H1 (cell line): ENCODE results near the gene EHD4. TPM values are rescaled to one million over a fixed set of nuclear protein-coding genes. Genes with fewer than 3 reads are reported as not detected.

Experiments used
- CTCF ChIA-PET: fragments of 300-600 bp; sonication (Branson Sonifier 250); formaldehyde crosslinking; loops from one replicate; lab custom pipeline; 2021; ENCODE audit not compliant: partially characterized antibody; lab: Charles Lee
- POLR2A ChIA-PET: fragments of 300-600 bp; sonication (Branson Sonifier 250); formaldehyde crosslinking; loops from one replicate; lab custom pipeline; 2021; ENCODE audit warnings: inconsistent platforms; ENCODE audit not compliant: partially characterized antibody; lab: Charles Lee
- DNase-seq, 2 experiments: peaks; one replicate each; pipeline versions ENCODE4 v3.0.0 to v3.0.0-alpha.2; 2010 to 2022; ENCODE audit warnings: low spot score in 2 of 2, low read depth in 1 of 2, mixed read lengths in 1 of 2
- FAIRE-seq: peaks from 2 replicates; lab custom pipeline; 2011; peaks lifted over from hg19 to GRCh38; lab: Jason Lieb, UNC
- H2AFZ ChIP-seq: 2 replicates; pipeline ENCODE4 v1.8.1; 2012; ENCODE audit warnings: low read length, inconsistent platforms
- H2AK5ac ChIP-seq: 2 replicates; pipeline ENCODE4 v1.6.1; 2013; ENCODE audit warnings: low read depth, low read length
- H2BK120ac ChIP-seq: replicated peaks from 2 replicates; pipeline ENCODE3; 2013; ENCODE audit warnings: low read depth, low read length, inconsistent platforms
- H2BK12ac ChIP-seq: 2 replicates; pipeline ENCODE4 v1.6.1; 2013; ENCODE audit warnings: low read depth, low read length
- H2BK15ac ChIP-seq: 2 replicates; pipeline ENCODE4 v1.6.1; 2013; ENCODE audit warnings: low read length
- H2BK20ac ChIP-seq: 2 replicates; pipeline ENCODE4 v1.6.1; 2013; ENCODE audit warnings: low read length
- H2BK5ac ChIP-seq: 2 replicates; pipeline ENCODE4 v1.6.1; 2013; ENCODE audit warnings: low read depth, low read length
- H3K14ac ChIP-seq: 2 replicates; pipeline ENCODE4 v1.6.1; 2013; ENCODE audit warnings: inconsistent platforms; ENCODE audit not compliant: insufficient read length
- H3K18ac ChIP-seq: 2 replicates; pipeline ENCODE4 v1.6.1; 2013; ENCODE audit warnings: low read length; ENCODE audit errors: extremely low read depth
- H3K23ac ChIP-seq: 2 replicates; pipeline ENCODE4 v1.6.1; 2013; ENCODE audit warnings: inconsistent platforms; ENCODE audit not compliant: insufficient read length
- H3K23me2 ChIP-seq: 2 replicates; pipeline ENCODE4 v1.6.1; 2013; ENCODE audit warnings: low read depth, low read length
- H3K27ac ChIP-seq: 2 replicates; pipeline ENCODE4 v1.6.1; 2011; ENCODE audit warnings: low read depth, low read length, inconsistent platforms
- H3K27me3 ChIP-seq, 4 experiments: replicated peaks in 1 of 4; 1 replicate in 1 of 4; 2 replicates in 3 of 4; pipeline versions ENCODE4 v1.6.1 to v1.8.1; 2011 to 2013; ENCODE audit warnings: low read length in 3 of 4, mild to moderate bottlenecking in 3 of 4, inconsistent platforms in 2 of 4, mixed read lengths in 2 of 4, moderate library complexity in 1 of 4; ENCODE audit not compliant: control insufficient read depth in 3 of 4, insufficient read depth in 3 of 4; ENCODE audit errors: extremely low read depth in 1 of 4
- H3K36me3 ChIP-seq, 4 experiments: 2 replicates each; pipeline versions ENCODE4 v1.6.1 to v1.8.1; 2011 to 2013; ENCODE audit warnings: mild to moderate bottlenecking in 4 of 4, low read length in 3 of 4, moderate library complexity in 2 of 4, control low read depth in 1 of 4, inconsistent platforms in 1 of 4; ENCODE audit not compliant: insufficient read depth in 4 of 4, control insufficient read depth in 2 of 4
- H3K4ac ChIP-seq: replicated peaks from 2 replicates; pipeline ENCODE3; 2013; ENCODE audit warnings: low read length, low read depth, mixed read lengths, inconsistent platforms; ENCODE audit not compliant: insufficient read length
- H3K4me1 ChIP-seq, 4 experiments: replicated peaks in 1 of 4; 1 replicate in 1 of 4; 2 replicates in 3 of 4; pipeline versions ENCODE4 v1.6.1 to v1.8.1; 2011 to 2013; ENCODE audit warnings: low read length in 3 of 4, inconsistent platforms in 2 of 4, mixed read lengths in 1 of 4; ENCODE audit not compliant: insufficient read depth in 4 of 4, control insufficient read depth in 3 of 4
- H3K4me2 ChIP-seq, 2 experiments: 2 replicates each; pipeline versions ENCODE4 v1.6.1 to v1.8.1; 2011 to 2013; ENCODE audit warnings: low read depth in 2 of 2, low read length in 2 of 2, control low read depth in 1 of 2, inconsistent platforms in 1 of 2, mild to moderate bottlenecking in 1 of 2; ENCODE audit not compliant: insufficient read depth in 1 of 2
- H3K4me3 ChIP-seq, 4 experiments: fragments of 200-600, 300-600 bp in 1 of 4; sonication (generic), shearing (Covaris generic), sonication (Bioruptor Twin) in 1 of 4; 2 replicates each; pipeline versions ENCODE4 v1.5.1 to v1.8.1; 2011 to 2016; ENCODE audit warnings: low read length in 4 of 4, low read depth in 3 of 4, control low read depth in 2 of 4, inconsistent platforms in 2 of 4, mild to moderate bottlenecking in 2 of 4, mixed read lengths in 1 of 4, moderate library complexity in 1 of 4; ENCODE audit not compliant: insufficient read depth in 2 of 4; ENCODE audit errors: extremely low read depth in 1 of 4
- H3K56ac ChIP-seq: replicated peaks from 2 replicates; pipeline ENCODE3; 2013; ENCODE audit warnings: low read depth, mild to moderate bottlenecking, mixed read lengths, low read length, inconsistent platforms; ENCODE audit not compliant: insufficient read length
- H3K79me1 ChIP-seq: 2 replicates; pipeline ENCODE4 v1.6.1; 2013; ENCODE audit warnings: low read depth, low read length, control low read depth
- H3K79me2 ChIP-seq, 2 experiments: 2 replicates each; pipeline versions ENCODE4 v1.6.1 to v1.8.1; 2012 to 2013; ENCODE audit warnings: low read length in 2 of 2, mild to moderate bottlenecking in 2 of 2, inconsistent platforms in 1 of 2; ENCODE audit not compliant: insufficient read depth in 2 of 2, control insufficient read depth in 1 of 2
- H3K9ac ChIP-seq, 4 experiments: replicated peaks in 1 of 4; 1 replicate in 1 of 4; 2 replicates in 3 of 4; pipeline versions ENCODE4 v1.6.1 to v1.8.1; 2011 to 2013; ENCODE audit warnings: low read depth in 3 of 4, low read length in 3 of 4, control low read depth in 2 of 4, mild to moderate bottlenecking in 2 of 4, moderate library complexity in 2 of 4, inconsistent platforms in 1 of 4; ENCODE audit errors: extremely low read depth in 1 of 4
- H3K9me3 ChIP-seq, 2 experiments: 2 replicates each; pipeline versions ENCODE4 v1.6.1 to v1.8.1; 2012 to 2013; ENCODE audit warnings: mild to moderate bottlenecking in 2 of 2, moderate library complexity in 2 of 2, control low read depth in 1 of 2, inconsistent platforms in 1 of 2, low read depth in 1 of 2, low read length in 1 of 2, mixed read lengths in 1 of 2; ENCODE audit not compliant: insufficient read depth in 2 of 2
- H4K20me1 ChIP-seq, 2 experiments: replicated peaks in 1 of 2; 2 replicates each; pipeline versions ENCODE3 to v1.8.1; 2011 to 2013; ENCODE audit warnings: inconsistent platforms in 2 of 2, low read length in 2 of 2, mild to moderate bottlenecking in 1 of 2; ENCODE audit not compliant: insufficient read depth in 2 of 2, control insufficient read depth in 1 of 2
- H4K5ac ChIP-seq: 2 replicates; pipeline ENCODE4 v1.6.1; 2013; ENCODE audit warnings: low read length, low read depth, mixed read lengths, inconsistent platforms; ENCODE audit not compliant: insufficient read length
- H4K8ac ChIP-seq: 2 replicates; pipeline ENCODE4 v1.8.0; 2013; ENCODE audit warnings: mild to moderate bottlenecking, moderate library complexity, low read length, inconsistent platforms; ENCODE audit not compliant: insufficient read depth; ENCODE audit errors: extremely low read depth
- H4K91ac ChIP-seq: replicated peaks from 2 replicates; pipeline ENCODE3; 2013; ENCODE audit warnings: low read length, mixed read lengths, inconsistent platforms; ENCODE audit not compliant: insufficient read length
- CHD1 ChIP-seq: IDR thresholded peaks from 2 replicates; pipeline ENCODE4 v1.6.1; 2012; ENCODE audit warnings: low read depth, low read length, improper control_type of control experiment
- CTCF ChIP-seq, 3 experiments: IDR thresholded peaks; 1 replicate in 2 of 3; 2 replicates in 1 of 3; pipeline versions ENCODE4 v1.5.1 to v1.6.1; 2011; ENCODE audit warnings: low read length in 3 of 3, mild to moderate bottlenecking in 3 of 3, inconsistent platforms in 2 of 3, low read depth in 1 of 3, moderate library complexity in 1 of 3; ENCODE audit not compliant: insufficient read depth in 1 of 3; ENCODE audit errors: control extremely low read depth in 1 of 3
- EP300 ChIP-seq, 2 experiments: IDR thresholded peaks; 1 replicate in 1 of 2; 2 replicates in 1 of 2; pipeline ENCODE4 v1.6.1; 2011 to 2012; ENCODE audit warnings: low read depth in 2 of 2, low read length in 2 of 2, mild to moderate bottlenecking in 2 of 2, borderline replicate concordance in 1 of 2, inconsistent platforms in 1 of 2, moderate library complexity in 1 of 2
- JUN ChIP-seq: IDR thresholded peaks from 2 replicates; pipeline ENCODE4 v1.6.1; 2011; ENCODE audit warnings: low read depth, mild to moderate bottlenecking, improper control_type of control experiment, low read length
- MAX ChIP-seq: IDR thresholded peaks from 2 replicates; pipeline ENCODE4 v1.6.1; 2012; ENCODE audit warnings: inconsistent platforms
- SIN3A ChIP-seq, 2 experiments: IDR thresholded peaks in 1 of 2; conservative IDR thresholded peaks in 1 of 2; 2 replicates each; pipeline ENCODE4 v1.6.1; 2011 to 2012; ENCODE audit warnings: low read length in 2 of 2, improper control_type of control experiment in 1 of 2, low read depth in 1 of 2, mild to moderate bottlenecking in 1 of 2
- SP1 ChIP-seq: IDR thresholded peaks from 2 replicates; pipeline ENCODE4 v1.6.1; 2011; ENCODE audit warnings: low read depth, low read length
- TAF1 ChIP-seq: IDR thresholded peaks from 2 replicates; pipeline ENCODE4 v1.6.1; 2011; ENCODE audit warnings: mild to moderate bottlenecking, low read depth, low read length
- WGBS, 2 experiments: shearing (Covaris generic) in 1 of 2; methylation state at CpG; one replicate each; pipeline versions ENCODE4 v1.1.6 to v1.1.7; 2013 to 2015; ENCODE audit warnings: low lambda C conversion rate in 2 of 2, mixed read lengths in 2 of 2, inconsistent platforms in 1 of 2, low coverage in 1 of 2, missing lambda C conversion rate in 1 of 2; ENCODE audit not compliant: insufficient replicate concordance in 2 of 2, insufficient coverage in 1 of 2, insufficient read length in 1 of 2; ENCODE audit errors: extremely low coverage in 1 of 2, missing lambda C conversion rate in 1 of 2; 5-methylcytosine and 5-hydroxymethylcytosine counted together
- polyA plus RNA-seq, 7 experiments: library from polyadenylated mRNA; depleted of rRNA in 3 of 7; stranded (reverse) in 5 of 7; unstranded in 2 of 7; fragments of >200 nt in 5 of 7; fragments of 200-250 nt in 2 of 7; gene quantifications; 1 replicate in 5 of 7; 2 replicates in 1 of 7; 4 replicates in 1 of 7; pipeline versions ENCODE4 v1.2.1 to v1.2.3, GENCODE V29; 2011 to 2013; ENCODE audit warnings: missing spikeins in 2 of 7, mixed read lengths in 2 of 7
- total RNA-seq: library from RNA; stranded (reverse); fragmentation: NEBNext Ultra II Directional; extraction: Animal tissue kit (Norgen Biotek cat#: 25700); gene quantifications from 2 replicates; pipeline ENCODE4 v1.2.1, GENCODE V29; 2021

EHD4 gene
- total and polyA plus RNA-seq, 2 of the 8 experiments (the other 6 are each of a cell fraction or from before 2014, with no cell fraction given), result 17.5 to 24.5 TPM

GRCh38 chr15:41871175-41871905, 101.0 kb downstream of the EHD4 start:
- no peak overlapping the region for H2BK20ac ChIP-seq
- H3K79me2 ChIP-seq, result no peaks in the 10 kb centered on the region
- no peak overlapping the region for H3K4ac ChIP-seq
- no peaks in the 10 kb centered on the region for H3K36me3 ChIP-seq
- no peak overlapping the region for H2BK12ac ChIP-seq
- TF ChIP-seq MAX, result no peak
- TF ChIP-seq CTCF (IDR thresholded peaks at IDR 0.05; ENCODE audit: control extremely low read depth in 1 of 3, insufficient read depth in 1 of 3, low read depth in 1 of 3, low read length in 3 of 3), result no peak
- TF ChIP-seq SIN3A (conservative IDR thresholded peaks at IDR 0.05 in 1 of 2, IDR thresholded peaks at IDR 0.05 in 1 of 2; ENCODE audit: low read depth in 1 of 2, low read length in 2 of 2), result no peak
- TF ChIP-seq EP300 (IDR thresholded peaks at IDR 0.05; ENCODE audit: borderline replicate concordance in 1 of 2, low read depth in 2 of 2, low read length in 2 of 2), result no peak
- no peak for TF ChIP-seq JUN
- no peak for TF ChIP-seq TAF1
- TF ChIP-seq SP1, result no peak
- TF ChIP-seq CHD1, result no peak
- TF ChIP-seq, all 59 proteins: peak for 0
- DNase-seq (no peak), FAIRE-seq (no peak)
- Histone ChIP-seq H2BK5ac (no peak overlapping the region), H3K27ac (no peak overlapping the region), H3K9me3 (no peaks in the 10 kb centered on the region), H4K91ac (no peak overlapping the region), H3K56ac (no peak overlapping the region), H3K9ac (no peak overlapping the region), H4K20me1 (peaks cover 0 to 2% of the 10 kb centered on the region in 2 experiments), H4K5ac (no peak overlapping the region), H3K18ac (no peak overlapping the region), H2AK5ac (no peak overlapping the region), H3K4me1 (no peaks in the 10 kb centered on the region; a peak in 1 of 7 replicates), H3K27me3 (no peaks in the 10 kb centered on the region), H3K23me2 (no peaks in the 10 kb centered on the region), H3K4me2 (no peak overlapping the region), H2AFZ (no peak overlapping the region), H3K14ac (no peak overlapping the region), H2BK15ac (no peak overlapping the region), H2BK120ac (no peak overlapping the region), H3K23ac (no peak overlapping the region), H3K4me3 (no peak overlapping the region), H3K79me1 (no peaks in the 10 kb centered on the region), H4K8ac (no peak overlapping the region)
- CTCF ChIA-PET, result interaction anchor here (0.8 to 2.7 kb wide), 8 partner anchors 9 to 98 kb away, joined by 3 to 8 read pairs (median 5); partner anchors contain the start of gene MAPKBP1
- POLR2A ChIA-PET, result interaction anchor here (0.6 to 2.2 kb wide), 2 partner anchors 19 to 203 kb away, joined by 3 to 4 read pairs; no protein-coding TSS in a partner anchor
- 91% methylated on average over 16 of the region's 19 CpGs; no CpG with 5 or more reads in 1 of the 2 experiments for WGBS, 2 experiments
